NCI-H1930 (cell line): ENCODE data around the gene LSM5.

Source experiments
- DNase-seq, 2 experiments: peaks; one replicate each; lab custom pipeline; 2025; lab: John Stamatoyannopoulos, UW

LSM5 gene

DNA sequence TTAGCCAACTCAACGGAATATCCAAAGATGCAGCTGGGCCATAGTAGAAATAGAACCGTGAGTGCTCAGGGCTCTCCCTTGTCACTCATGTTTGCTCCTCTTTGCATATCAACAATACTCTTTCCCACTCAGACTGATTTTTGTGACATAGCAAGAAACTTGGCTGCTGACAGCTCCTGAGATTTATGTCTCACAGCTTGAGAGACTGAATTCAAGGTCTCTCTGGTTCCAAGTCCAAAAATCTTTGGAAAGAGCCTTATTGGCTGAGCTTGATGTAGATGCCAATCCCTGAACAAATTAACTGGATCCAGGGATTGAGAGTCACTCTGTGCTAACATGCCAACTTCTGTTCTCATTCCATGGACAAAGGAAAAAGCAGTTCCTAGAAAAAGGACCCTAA, 30.4 kb downstream of the LSM5 start:
- DNase-seq: no peak

DNA sequence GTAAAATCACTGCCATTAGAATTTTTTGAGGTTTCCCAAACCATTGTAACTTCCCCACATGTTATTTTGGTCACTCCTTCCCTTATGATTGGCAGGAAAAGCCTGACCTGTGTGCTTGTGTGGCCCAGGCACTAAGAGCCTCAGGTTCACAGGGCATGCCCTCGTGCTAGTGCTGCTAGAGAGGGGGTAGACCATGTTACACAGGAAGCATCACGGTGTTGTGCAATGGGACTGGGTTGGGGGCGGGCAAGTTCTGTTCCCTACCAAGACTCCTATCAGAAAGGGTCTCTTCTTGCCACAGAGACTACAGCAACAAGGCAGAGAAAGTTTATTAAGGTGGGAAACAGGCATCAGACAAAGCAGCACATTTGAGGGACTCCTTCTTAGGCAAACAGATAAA, 32.2 kb downstream of the LSM5 start:
- no peak for DNase-seq

DNA sequence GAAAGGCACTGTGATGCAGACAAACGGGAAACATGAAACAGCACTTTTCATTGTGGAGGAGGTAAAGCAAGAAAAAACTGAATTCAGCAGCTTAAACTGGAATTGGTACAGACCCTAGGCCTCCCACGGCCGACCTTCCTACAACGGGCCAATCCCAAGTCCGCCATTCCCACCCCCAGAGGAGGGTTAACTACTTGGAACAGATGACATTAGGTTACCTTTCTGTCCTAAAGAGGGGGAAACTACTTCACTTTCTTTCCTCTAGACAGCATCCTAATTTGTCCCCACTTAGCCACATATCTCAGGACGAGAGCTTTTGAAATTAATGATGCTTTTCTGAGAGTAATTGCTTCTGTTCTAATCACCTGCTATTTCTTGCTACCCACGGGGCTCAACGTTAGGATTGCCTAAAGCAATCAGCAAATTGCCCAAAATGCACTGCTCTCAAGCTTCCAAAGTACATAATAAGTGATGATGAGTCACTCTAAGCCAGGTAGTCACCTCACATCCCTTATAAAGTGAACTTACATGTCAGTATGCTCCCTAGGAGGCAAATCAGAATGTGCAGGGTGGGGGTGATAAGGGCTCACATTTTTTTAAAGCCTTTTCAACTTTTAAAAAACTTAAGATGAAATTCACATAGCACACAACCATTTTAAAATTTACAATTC, 36.7 kb downstream of the LSM5 start:
- no peak for DNase-seq

DNA sequence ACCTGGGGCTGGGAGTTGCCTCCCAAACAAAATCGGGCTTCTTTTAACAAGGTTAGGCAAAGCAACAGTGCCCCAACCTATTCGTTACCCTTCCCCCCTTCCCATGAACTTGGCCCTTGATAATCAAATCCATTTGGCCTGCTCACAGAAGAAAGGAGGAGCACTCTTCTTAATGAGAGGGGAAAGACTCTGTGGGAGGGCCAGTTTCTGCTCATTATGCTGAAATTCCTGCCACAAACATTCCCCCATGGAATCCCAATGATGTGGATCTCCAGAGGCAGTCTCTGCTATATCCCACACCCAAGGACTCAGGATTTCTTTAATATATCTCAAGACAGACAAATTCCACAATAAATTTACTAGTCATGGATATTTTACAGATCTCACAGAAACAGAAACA, 43.0 kb downstream of the LSM5 start:
- DNase-seq: no peak

DNA sequence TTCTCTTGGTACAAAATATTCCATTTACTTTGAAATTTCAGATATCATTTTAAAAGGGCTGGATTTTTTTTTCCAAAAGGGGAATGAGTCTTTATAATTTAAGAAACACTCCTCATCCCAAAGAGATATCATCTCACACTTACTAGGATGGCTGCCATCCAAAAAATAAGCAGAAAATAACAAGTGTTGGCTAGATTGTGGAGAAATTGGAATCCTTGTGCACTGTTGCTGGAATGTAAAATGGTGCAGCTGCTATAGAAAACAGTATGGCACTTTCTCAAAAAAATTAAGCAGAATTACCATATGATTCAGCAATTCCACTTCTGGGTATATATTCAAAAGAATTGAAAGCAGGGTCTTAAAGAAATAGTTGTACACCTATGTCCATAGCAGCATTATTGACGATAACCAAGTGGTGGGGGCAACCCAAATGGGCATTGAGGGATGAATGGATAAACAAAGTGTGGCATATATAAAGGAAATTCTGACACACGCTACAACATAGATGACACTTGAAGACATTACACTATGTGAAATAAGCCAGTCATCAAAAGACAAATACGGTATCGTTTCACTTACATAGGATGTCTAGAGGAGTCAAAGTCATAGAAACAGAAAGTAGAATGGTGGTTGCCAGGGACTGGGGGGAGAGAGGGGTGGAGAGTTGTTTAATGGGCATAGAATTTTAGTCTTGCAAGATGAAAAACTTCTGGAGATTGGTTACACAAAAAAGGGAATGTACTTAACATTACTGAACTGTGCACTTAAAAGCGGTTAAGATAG, 53.8 kb downstream of the LSM5 start:
- DNase-seq: no peak
